HCT116 (cell line): ENCODE measurements around the gene SDR42E2.

Experiments
- CEBPB ChIP-seq: IDR thresholded peaks from 2 replicates; pipeline ENCODE4 v1.6.1; 2012; ENCODE audit warnings: low read depth
- ELF1 ChIP-seq: IDR thresholded peaks from 2 replicates; pipeline ENCODE4 v1.6.1; 2012; ENCODE audit warnings: low read depth, borderline replicate concordance
- EZH2 ChIP-seq: fragments of 200-600 bp; sonication (generic); IDR thresholded peaks from 2 replicates; pipeline ENCODE4 v1.6.1; 2017; ENCODE audit warnings: antibody characterized with exemption, mixed run types
- POLR2A ChIP-seq: IDR thresholded peaks from 2 replicates; pipeline ENCODE4 v1.7.0; 2011; ENCODE audit warnings: borderline replicate concordance; ENCODE audit not compliant: insufficient read depth, insufficient read length; ENCODE audit errors: extremely low read depth
- POLR2AphosphoS5 ChIP-seq: IDR thresholded peaks from 2 replicates; pipeline ENCODE4 v1.6.1; 2011; ENCODE audit warnings: mild to moderate bottlenecking, low read depth, low read length, moderate library complexity
- SIN3A ChIP-seq: IDR thresholded peaks from 2 replicates; pipeline ENCODE4 v1.6.1; 2012; ENCODE audit warnings: low read depth
- YY1 ChIP-seq: IDR thresholded peaks from 2 replicates; pipeline ENCODE4 v1.6.1; 2011; ENCODE audit warnings: low read length, low read depth, moderate library complexity, mild to moderate bottlenecking; ENCODE audit not compliant: insufficient replicate concordance; ENCODE audit errors: extremely low read depth
- ZNF274 ChIP-seq: fragments of 200-500 bp; sonication (Bioruptor generic); IDR thresholded peaks from 2 replicates; pipeline ENCODE4 v1.6.1; 2014; ENCODE audit warnings: mild to moderate bottlenecking, low read depth, low read length, inconsistent platforms
- TF ChIP-seq, protein P1 (sequence below), 3 experiments: fragments of 200-600 bp in 1 of 3; sonication (generic) in 1 of 3; IDR thresholded peaks in 2 of 3; conservative IDR thresholded peaks in 1 of 3; 2 replicates each; pipeline ENCODE4 v1.5.1; 2012 to 2017; ENCODE audit warnings: low read depth in 2 of 3, low read length in 2 of 3, antibody characterized with exemption in 1 of 3, borderline replicate concordance in 1 of 3, control low read depth in 1 of 3, mild to moderate bottlenecking in 1 of 3, mixed read lengths in 1 of 3, mixed run types in 1 of 3, moderate library complexity in 1 of 3; ENCODE audit not compliant: insufficient read depth in 1 of 3

DNA sequence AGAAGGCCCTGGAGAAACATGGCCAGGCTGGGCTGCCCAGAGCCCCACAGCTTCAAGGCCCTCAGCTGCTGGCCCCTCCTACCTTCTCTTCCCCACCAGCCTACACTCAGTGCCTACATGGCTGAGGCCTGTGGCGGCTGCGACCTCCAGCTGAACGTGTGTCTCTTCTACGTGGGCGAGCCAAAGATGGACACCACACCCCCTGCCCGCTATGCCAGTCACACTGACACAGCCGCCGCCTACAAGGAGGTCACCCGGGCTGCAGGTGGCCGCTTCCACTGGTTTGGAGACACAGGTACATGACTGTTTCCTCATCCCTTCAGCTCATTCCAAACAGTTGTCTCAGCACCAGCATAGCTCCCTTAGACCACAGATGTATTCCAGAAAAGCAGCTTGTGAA lies 29.5 kb upstream of the SDR42E2 start:
- TF ChIP-seq, protein P1, sequence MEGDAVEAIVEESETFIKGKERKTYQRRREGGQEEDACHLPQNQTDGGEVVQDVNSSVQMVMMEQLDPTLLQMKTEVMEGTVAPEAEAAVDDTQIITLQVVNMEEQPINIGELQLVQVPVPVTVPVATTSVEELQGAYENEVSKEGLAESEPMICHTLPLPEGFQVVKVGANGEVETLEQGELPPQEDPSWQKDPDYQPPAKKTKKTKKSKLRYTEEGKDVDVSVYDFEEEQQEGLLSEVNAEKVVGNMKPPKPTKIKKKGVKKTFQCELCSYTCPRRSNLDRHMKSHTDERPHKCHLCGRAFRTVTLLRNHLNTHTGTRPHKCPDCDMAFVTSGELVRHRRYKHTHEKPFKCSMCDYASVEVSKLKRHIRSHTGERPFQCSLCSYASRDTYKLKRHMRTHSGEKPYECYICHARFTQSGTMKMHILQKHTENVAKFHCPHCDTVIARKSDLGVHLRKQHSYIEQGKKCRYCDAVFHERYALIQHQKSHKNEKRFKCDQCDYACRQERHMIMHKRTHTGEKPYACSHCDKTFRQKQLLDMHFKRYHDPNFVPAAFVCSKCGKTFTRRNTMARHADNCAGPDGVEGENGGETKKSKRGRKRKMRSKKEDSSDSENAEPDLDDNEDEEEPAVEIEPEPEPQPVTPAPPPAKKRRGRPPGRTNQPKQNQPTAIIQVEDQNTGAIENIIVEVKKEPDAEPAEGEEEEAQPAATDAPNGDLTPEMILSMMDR (IDR thresholded peaks at IDR 0.05 in 2 of 3, conservative IDR thresholded peaks at IDR 0.05 in 1 of 3; ENCODE audit: borderline replicate concordance in 1 of 3, insufficient read depth in 1 of 3, low read depth in 2 of 3, low read length in 2 of 3), result no peak
- no peak for TF ChIP-seq EZH2
- TF ChIP-seq ELF1, result no peak
- TF ChIP-seq POLR2AphosphoS5, result no peak
- no peak for TF ChIP-seq POLR2A
- TF ChIP-seq YY1, result no peak
- TF ChIP-seq CEBPB, result no peak
- no peak for TF ChIP-seq ZNF274
- TF ChIP-seq SIN3A, result no peak
